Osteoblast (primary cell): Measurements from ENCODE around the gene SLC25A26. TPM values are rescaled to one million over a fixed set of nuclear protein-coding genes. Genes with fewer than 3 reads are reported as not detected.

Experiments
- DNase-seq: peaks from one replicate; pipeline ENCODE4 v3.0.0; 2011; ENCODE audit warnings: low spot score, mixed read lengths; ENCODE audit not compliant: insufficient read length; ENCODE audit errors: missing footprints
- H2AFZ ChIP-seq: 2 replicates; pipeline ENCODE4 v1.6.0; 2011; ENCODE audit warnings: mild to moderate bottlenecking, low read length
- H3K27ac ChIP-seq: 2 replicates; pipeline ENCODE4 v1.5.1; 2011; ENCODE audit warnings: mild to moderate bottlenecking, low read depth, low read length, moderate library complexity
- H3K27me3 ChIP-seq: 2 replicates; pipeline ENCODE4 v1.6.0; 2012; ENCODE audit warnings: mild to moderate bottlenecking, control low read depth, inconsistent platforms, low read length, moderate library complexity; ENCODE audit not compliant: insufficient read depth
- H3K36me3 ChIP-seq: 2 replicates; pipeline ENCODE4 v1.5.1; 2011; ENCODE audit warnings: mild to moderate bottlenecking, low read length, control low read depth, moderate library complexity; ENCODE audit not compliant: insufficient read depth
- H3K4me1 ChIP-seq: 2 replicates; pipeline ENCODE4 v1.5.1; 2011; ENCODE audit warnings: mild to moderate bottlenecking, low read length, control low read depth, moderate library complexity; ENCODE audit not compliant: insufficient read depth
- H3K4me2 ChIP-seq: 2 replicates; pipeline ENCODE4 v1.6.0; 2011; ENCODE audit warnings: mild to moderate bottlenecking, low read length; ENCODE audit not compliant: insufficient read depth
- H3K4me3 ChIP-seq: fragments of 200-600 bp; sonication (generic); 3 replicates; pipeline ENCODE4 v1.5.1; 2012; ENCODE audit warnings: mild to moderate bottlenecking, low read length, inconsistent platforms; ENCODE audit not compliant: insufficient read depth
- H3K79me2 ChIP-seq: 2 replicates; pipeline ENCODE4 v1.6.0; 2012; ENCODE audit warnings: mild to moderate bottlenecking, low read length, control low read depth, inconsistent platforms; ENCODE audit not compliant: insufficient read depth
- H3K9me3 ChIP-seq: 2 replicates; pipeline ENCODE4 v1.5.1; 2011; ENCODE audit warnings: low read depth, low read length, control low read depth
- H4K20me1 ChIP-seq: 2 replicates; pipeline ENCODE4 v1.6.0; 2012; ENCODE audit warnings: mild to moderate bottlenecking, low read length, control low read depth; ENCODE audit not compliant: insufficient read depth
- total RNA-seq: library from RNA; depleted of rRNA; stranded (reverse); fragments of >200 nt; gene quantifications from 2 replicates; pipeline ENCODE4 v1.2.3, GENCODE V29; 2012
- TF ChIP-seq, protein P1 (sequence below): IDR thresholded peaks from 2 replicates; pipeline ENCODE4 v1.5.1; 2011; ENCODE audit warnings: mild to moderate bottlenecking, low read depth, low read length, moderate library complexity; ENCODE audit errors: extremely low read depth

Gene SLC25A26
- total RNA-seq, 1 donor, result 26.1 TPM

GRCh38 chr3:66206806-66207205, 14.0 kb upstream of the SLC25A26 start:
- H3K9me3 ChIP-seq, result no peaks in the 10 kb centered on the region
- TF ChIP-seq, protein P1, sequence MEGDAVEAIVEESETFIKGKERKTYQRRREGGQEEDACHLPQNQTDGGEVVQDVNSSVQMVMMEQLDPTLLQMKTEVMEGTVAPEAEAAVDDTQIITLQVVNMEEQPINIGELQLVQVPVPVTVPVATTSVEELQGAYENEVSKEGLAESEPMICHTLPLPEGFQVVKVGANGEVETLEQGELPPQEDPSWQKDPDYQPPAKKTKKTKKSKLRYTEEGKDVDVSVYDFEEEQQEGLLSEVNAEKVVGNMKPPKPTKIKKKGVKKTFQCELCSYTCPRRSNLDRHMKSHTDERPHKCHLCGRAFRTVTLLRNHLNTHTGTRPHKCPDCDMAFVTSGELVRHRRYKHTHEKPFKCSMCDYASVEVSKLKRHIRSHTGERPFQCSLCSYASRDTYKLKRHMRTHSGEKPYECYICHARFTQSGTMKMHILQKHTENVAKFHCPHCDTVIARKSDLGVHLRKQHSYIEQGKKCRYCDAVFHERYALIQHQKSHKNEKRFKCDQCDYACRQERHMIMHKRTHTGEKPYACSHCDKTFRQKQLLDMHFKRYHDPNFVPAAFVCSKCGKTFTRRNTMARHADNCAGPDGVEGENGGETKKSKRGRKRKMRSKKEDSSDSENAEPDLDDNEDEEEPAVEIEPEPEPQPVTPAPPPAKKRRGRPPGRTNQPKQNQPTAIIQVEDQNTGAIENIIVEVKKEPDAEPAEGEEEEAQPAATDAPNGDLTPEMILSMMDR, result no peak
- no peak overlapping the region for H2AFZ ChIP-seq

DNA sequence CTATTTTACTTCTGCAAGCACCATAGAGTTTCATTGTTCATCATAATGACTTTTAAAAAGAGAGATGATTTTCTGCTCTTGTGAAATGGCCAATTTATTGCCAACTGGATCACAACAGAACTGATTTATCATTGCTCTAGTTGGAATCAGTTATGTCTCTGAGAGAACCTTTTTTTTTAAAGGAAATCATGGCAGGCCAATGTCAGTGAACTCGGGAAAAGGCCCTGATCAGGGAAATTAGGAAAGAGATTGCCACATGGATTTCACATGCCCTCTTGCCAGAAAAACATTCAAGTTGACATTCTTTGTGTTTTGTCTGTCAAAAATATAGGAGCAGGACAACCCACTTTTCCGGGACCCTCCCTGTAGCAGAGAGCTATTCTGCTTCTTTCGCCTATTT, 12.6 kb upstream of the SLC25A26 start:
- Histone ChIP-seq H3K4me2 (no peak overlapping the region), H3K27ac (no peak overlapping the region), H3K36me3 (no peaks in the 10 kb centered on the region), H4K20me1 (no peaks in the 10 kb centered on the region), H3K9me3 (no peaks in the 10 kb centered on the region), H3K4me1 (no peaks in the 10 kb centered on the region), H3K4me3 (no peak overlapping the region), H3K79me2 (no peaks in the 10 kb centered on the region), H3K27me3 (peaks cover 18% of the 10 kb centered on the region), H2AFZ (no peak overlapping the region)
- TF ChIP-seq, protein P1, result no peak
- DNase-seq, result no peak

More at GRCh38 chr3:66206806-66207205, 14.0 kb upstream of the SLC25A26 start:
- Histone ChIP-seq H3K79me2 (no peaks in the 10 kb centered on the region), H3K4me3 (no peak overlapping the region), H4K20me1 (no peaks in the 10 kb centered on the region), H3K4me1 (no peaks in the 10 kb centered on the region), H3K4me2 (no peak overlapping the region), H3K27ac (no peak overlapping the region), H3K27me3 (peaks cover 21% of the 10 kb centered on the region), H3K36me3 (no peaks in the 10 kb centered on the region)
- no peak for DNase-seq

- Histone ChIP-seq H3K27me3 (peaks cover 5% of the 10 kb centered on the region), H4K20me1 (no peaks in the 10 kb centered on the region), H2AFZ (no peak overlapping the region), H3K36me3 (no peaks in the 10 kb centered on the region), H3K4me1 (no peaks in the 10 kb centered on the region), H3K9me3 (no peaks in the 10 kb centered on the region), H3K79me2 (no peaks in the 10 kb centered on the region), H3K4me3 (no peak overlapping the region), H3K4me2 (no peak overlapping the region), H3K27ac (no peak overlapping the region)
- TF ChIP-seq, protein P1, result no peak
- no peak for DNase-seq
Measured at GRCh38 chr3:66210687-66211295, 10.0 kb upstream of the SLC25A26 start.

- H2AFZ ChIP-seq, result no peak overlapping the region
- no peaks in the 10 kb centered on the region for H3K36me3 ChIP-seq
- H4K20me1 ChIP-seq, result no peaks in the 10 kb centered on the region
- no peak overlapping the region for H3K4me3 ChIP-seq
- H3K9me3 ChIP-seq, result no peaks in the 10 kb centered on the region
- DNase-seq, result no peak
- no peaks in the 10 kb centered on the region for H3K4me1 ChIP-seq
- TF ChIP-seq, protein P1, result no peak
- H3K27me3 ChIP-seq, result no peaks in the 10 kb centered on the region
- H3K27ac ChIP-seq, result no peak overlapping the region
- peak overlapping the region; percentile 49 for H3K4me2 ChIP-seq
- no peaks in the 10 kb centered on the region for H3K79me2 ChIP-seq
Measured at GRCh38 chr3:66211779-66212178, 9.0 kb upstream of the SLC25A26 start.
